Activated effector memory CD4-positive, alpha-beta T cell treated with anti-CD3 and anti-CD28 coated beads, Interleukin-2, amount 50 U/mL, for 16 hours (primary cell): ENCODE measurements around the gene CCDC179.

Experiments
- DNase-seq: peaks from one replicate; pipeline ENCODE4 v3.0.0-alpha.2; 2020

The CCDC179 gene

DNA sequence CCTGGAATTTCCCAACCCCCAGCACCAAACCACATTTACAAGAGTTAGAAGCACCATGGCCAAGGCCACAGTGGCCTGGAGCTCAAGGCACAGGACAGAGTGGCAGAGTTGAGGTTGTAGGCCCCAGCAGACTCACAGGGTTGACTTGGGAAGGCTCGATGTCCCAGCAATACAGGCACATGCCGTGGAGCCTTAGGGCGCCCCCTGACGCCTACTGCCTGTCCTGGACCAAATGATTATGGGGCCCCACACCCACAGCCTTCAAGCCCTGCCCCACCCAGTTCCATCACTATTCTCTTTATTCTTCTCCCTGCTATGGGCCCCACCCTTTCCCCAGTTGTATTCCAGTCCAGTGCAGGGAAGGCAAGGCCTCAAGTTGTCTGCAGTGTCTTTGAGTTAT, at the start of gene CCDC179:
Gene CCDC179, minus strand, starts transcription at position 234 of the 400 bp plus-strand sequence. Its CDS starts 53 bp downstream, at position 181.
- DNase-seq = no peak

DNA sequence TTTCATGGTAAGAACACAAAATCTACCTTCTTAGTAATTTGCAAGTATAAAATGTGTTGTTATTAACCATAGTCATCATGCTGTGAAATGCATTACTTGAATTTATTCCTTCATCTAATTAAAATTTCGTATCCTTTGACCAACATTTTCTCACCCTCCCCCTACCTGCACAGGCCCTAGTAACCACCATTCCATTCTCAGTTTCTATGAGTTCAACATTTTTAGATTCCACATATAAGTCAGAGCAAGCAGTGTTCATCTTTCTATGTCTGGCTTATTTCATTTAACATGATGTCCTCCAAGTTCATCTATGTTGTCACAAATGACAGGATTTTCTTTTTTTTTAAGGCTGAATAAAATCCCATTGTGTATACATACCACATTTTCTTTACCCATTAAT, 43.5 kb upstream of the CCDC179 start:
- DNase-seq = no peak

DNA sequence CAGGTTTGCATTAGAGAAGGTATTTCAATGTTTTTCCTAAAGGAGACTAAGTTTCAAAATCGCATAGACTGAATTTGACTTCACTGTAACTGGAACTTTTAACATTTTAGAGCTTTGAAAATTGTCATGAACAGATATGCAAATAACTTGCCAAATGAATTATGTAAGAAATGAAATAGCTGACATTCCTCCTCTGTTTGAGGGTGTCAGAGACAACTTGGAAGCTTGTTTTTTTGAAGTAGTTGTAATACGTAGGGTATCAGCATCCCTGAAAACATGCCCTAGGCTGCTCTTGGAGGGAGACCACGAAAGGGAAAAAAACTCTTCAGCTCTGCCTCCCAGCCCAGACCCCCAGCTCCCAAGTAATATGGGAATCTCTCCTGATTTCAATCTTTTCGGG, 41.3 kb upstream of the CCDC179 start:
- DNase-seq = no peak

DNA sequence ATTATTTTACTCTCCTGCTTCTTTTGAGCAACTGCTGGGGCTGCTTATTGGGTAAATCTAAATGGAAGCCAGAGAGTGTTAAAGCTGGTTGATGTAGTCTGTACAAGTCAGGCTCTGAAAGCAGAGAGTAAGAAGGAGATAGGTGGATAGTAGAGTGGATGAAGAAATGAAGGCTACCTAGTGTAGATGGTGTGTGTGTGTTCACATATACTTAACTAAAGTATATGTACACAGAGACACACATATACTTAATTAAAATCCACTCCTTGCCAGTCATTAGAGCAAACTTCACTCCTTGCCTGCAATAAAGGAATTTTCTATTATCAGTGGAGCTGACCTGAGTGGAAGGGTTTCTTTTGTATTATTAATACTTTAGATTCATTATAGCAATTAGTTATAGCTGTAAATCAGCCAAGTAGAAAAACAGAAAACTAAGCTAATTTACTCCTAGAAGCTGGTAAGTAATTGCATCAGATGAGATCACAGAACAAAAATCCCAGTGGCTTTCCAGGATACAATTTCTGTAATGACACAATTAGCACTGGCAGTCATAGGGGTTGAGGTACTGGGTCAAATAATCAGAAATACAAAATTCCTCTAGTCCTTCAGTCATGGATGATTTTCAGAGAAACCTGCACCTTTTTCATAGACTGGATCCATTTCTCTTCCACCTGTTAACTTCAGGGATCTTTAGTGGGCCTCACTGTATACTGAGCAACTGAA, 40.7 kb upstream of the CCDC179 start:
- DNase-seq = no peak

DNA sequence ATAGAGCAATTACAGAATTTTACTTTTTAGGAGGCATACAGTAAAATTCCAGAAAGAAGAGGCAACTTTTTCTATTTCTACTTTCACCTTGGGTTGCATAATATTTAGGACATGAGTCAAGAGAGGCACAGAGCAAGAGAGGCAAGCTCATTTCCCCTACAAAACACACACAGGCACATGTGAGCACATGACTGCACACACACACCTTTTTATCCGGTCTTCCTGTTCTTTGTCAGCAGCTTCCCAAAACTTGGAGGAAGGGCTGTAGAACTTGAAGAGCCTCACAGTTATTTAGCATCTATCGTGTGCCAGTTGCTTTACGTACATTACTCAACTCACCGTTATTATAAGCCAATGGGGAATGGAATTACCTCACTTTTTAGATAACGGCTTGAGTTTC, 37.8 kb upstream of the CCDC179 start:
- no peak for DNase-seq

DNA sequence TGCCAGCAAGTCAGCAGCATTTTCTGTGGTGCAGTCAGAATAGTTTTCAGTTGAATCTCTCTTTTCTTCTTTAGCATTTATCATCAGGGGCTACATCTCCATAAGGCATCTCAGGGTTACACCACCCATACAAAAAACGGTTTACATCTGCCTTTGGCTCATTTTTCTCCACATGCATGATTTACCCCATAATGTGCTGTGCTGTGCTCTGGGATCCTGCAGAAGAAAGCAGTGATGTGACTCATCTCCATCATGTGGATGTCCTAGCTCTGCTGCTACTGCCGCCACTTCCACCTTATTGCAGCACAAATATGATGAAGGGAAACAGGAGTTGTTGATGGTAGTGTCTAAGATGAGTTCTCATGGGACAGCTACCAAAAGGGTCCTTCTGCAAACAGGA, 30.0 kb upstream of the CCDC179 start:
- DNase-seq = no peak

DNA sequence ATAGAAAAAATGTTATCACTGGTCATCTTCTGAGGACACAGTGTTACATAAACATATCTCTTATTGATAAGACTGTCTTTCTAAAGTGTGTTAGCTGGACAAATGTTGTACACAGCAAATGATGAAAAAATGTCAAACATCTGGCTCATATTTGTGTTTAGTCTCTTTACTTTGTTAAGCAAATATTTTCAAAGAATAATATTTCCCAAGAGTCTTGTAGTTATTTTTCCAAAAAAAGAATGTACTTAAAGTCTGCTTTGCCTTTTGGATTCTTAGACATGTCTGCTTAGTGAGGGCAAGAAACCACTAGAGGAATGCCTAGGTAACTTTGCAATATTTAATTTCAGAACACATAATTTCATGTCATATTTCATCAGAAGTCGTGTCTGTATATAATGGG, 23.9 kb upstream of the CCDC179 start:
- DNase-seq = no peak

DNA sequence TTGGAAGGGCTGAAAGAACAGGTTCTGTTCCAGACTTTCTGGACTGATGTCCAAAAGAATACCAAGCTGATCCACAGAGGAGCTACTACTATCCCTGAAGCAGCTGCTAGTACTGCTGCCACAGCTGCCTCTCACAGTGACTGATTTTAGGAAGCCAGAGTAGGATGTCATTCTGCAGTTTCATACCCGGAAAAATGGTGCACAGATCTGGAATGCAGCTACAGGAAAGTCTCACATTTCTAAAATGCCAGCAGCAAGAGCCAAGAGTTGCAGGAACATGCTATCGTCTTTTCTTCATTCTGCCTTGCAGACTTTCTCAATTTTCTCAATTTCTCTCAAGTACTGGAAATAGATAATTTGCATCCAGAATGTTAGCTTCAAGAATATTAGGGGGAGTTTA, 19.4 kb upstream of the CCDC179 start:
- no peak for DNase-seq

DNA sequence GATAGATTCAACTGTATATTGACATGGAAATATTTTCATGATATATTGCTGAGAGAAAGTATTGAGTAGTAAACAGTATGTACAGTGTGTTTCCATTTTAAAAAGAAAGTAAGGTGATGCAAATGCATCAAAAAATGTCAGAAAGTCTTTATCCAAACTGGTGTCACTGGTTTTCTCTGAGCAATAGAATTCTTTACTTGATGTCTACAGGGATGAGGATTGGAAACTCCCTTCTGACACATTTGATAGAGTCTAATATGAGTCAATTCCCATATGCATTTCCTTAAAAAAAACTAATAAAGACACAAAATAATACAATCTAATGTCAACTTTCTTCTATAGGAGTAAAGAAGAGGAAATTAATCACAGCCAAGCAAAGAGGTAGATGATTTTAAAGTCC, 18.3 kb upstream of the CCDC179 start:
- no peak for DNase-seq

DNA sequence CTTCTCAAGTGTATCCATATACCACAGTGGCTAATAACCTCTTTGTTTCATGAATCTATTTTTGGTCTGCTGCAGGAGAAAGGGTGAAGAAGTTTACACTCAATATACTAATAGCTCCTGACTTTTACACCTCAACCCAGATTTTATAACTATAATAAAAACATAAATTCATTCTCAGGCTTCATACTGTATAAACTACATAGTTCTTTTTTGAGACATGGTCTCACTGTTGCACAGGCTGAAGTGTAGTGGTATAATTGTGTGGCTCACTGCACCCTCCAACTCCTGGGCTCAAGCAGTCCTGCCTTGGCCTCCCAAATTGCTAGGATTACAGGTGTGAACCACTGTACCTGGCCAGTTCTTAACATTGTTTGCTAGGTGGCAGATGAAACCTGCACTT, 17.8 kb upstream of the CCDC179 start:
- no peak for DNase-seq

DNA sequence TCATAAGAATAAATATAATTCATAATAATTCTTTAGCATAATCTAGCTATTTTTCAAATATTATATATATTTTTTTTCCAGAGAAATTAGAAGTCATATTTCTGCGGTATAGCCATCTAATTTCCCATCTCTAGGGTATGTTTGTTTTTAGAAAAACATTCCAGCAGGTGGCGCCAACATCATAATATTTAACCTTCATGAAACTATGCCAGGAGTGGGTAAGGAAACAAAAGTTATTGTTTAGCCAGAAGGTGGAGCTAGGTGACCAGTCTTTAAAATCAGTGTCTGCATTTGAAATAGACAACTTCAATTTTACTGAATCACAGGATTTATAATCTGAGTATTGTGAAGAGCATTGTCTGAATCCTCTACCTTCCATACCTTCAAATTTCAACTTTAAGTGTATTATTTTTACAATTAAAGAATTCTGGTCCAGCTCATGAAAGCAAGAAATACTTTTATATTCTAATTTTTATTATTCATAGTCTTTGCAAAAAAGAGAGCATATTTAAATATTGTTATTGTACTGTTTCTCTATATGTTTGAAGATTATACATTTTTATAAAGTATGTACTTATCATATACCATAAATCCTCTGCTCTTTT, 15.7 kb upstream of the CCDC179 start:
- DNase-seq = peak; percentile 74

DNA sequence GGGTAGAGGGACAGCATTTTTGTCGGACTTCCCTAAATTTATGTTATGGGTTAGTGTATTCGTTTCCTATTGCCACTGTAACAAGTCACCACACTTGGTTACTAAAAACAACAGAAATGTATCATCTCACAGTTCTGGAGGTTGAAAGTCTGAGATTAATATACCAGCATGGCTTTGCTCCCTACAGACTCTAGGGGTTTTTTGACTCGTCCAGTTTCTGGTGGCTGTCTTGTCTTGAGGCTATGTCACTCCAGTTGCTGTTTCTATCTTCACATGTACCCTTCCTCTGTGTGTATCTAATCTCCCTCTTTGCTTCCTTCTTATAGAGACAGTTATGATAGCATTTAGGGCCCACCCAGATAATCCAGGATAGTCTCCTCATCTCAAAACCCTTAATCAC, 9.1 kb upstream of the CCDC179 start:
- DNase-seq = no peak

DNA sequence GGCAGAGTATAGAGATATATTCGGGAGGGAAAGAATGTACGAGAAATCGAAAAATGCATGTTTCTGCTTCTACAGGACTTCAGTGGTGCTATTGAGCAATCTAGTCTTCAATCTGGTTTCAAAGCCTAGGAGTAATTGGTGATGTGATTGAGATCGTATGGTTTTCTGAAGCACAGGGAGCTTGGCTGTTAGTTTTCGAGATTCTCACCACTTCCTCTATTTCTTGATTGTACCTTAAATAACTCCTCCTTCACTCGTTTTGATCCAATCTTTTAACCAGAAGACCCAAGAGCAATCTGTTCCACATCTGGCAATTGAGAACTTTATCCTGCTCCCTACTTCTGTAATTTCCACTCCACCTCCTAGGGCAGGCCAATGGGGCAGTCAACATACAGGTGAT, 518 bp downstream of the CCDC179 start:
- no peak for DNase-seq

DNA sequence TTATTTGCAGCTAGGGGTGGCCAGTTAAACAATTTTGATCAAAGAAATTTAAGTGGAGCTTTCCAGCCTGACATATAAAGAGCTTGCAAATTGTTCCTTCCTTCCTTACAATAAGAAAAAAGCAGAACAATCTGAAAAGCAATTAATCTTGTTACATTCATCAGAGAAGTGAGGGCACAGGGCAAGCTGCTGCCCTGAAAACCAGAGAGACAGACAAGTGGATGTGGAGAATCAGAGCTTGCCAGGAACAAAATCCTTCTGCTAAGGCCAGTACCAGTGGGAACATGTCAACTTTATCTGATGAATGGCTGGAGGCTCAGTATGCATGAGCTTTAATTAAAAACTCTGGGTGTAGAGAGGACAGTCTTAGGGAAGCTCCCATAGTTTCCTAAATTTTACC, 8.8 kb downstream of the CCDC179 start:
- DNase-seq = no peak

DNA sequence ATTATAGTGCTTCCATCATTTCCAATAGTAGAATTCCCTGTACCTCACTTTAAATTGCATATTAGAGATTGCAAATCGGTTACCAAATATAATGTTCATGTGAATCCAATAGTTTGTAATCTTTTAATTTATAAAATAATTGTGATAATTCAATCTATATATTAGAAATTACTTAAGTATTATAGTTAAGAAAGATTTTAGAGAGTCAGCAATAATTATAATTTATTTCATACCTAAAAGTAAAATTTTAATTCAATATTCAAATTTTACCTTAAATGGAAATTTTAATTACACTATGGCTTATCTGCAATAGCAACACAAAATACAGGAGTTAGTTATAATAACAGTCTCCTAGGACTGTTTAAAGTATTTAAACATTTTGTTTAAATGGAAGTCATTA, 13.5 kb downstream of the CCDC179 start:
- DNase-seq = no peak

DNA sequence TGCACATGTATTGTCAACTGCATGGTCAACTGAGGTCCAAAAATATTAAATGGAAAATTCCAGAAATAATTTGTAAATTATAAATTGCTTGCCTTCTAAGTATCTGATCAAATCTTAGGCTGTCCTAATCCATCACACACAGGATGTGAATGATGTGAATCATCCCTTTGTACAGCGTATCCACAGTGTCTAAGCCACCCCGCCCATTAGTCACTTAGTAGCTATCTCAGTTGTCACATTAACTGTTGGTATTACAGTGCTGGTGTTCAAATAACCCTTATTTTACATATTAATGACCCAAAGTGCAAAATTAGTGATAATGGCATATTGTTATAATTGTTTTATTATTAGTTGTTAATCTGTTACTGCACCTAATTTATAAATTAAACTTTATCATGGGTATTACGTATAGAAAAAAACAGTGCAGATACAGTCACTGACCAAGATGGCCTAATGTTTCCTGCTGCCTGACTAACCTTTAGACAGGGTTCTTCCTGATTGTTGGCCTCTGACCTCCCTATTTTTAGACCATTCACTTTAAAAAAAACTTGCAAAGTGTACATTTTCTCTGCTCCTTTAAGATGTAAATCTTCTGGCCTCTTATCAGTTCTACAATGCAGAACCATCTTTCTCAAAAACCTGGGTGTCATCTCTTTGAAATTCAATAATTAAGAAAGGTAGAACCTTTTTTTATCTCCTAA, 27.8 kb downstream of the CCDC179 start:
- no peak for DNase-seq

DNA sequence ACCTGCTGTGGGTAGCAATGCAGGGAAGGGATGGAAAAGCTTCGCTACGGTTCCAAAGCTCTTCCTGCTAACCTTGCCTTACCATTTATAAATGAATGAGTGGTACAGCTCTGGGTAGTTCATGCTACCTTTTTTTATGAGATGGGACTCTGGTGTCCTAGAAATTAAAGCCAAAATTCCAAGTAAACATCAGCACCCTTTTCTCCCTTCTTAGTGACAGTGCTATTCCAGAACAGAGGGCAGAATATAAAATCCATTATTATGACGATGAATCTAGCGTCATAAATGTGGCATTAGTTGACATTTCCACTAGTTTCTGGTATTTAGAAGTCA, 30.2 kb downstream of the CCDC179 start:
- no peak for DNase-seq

DNA sequence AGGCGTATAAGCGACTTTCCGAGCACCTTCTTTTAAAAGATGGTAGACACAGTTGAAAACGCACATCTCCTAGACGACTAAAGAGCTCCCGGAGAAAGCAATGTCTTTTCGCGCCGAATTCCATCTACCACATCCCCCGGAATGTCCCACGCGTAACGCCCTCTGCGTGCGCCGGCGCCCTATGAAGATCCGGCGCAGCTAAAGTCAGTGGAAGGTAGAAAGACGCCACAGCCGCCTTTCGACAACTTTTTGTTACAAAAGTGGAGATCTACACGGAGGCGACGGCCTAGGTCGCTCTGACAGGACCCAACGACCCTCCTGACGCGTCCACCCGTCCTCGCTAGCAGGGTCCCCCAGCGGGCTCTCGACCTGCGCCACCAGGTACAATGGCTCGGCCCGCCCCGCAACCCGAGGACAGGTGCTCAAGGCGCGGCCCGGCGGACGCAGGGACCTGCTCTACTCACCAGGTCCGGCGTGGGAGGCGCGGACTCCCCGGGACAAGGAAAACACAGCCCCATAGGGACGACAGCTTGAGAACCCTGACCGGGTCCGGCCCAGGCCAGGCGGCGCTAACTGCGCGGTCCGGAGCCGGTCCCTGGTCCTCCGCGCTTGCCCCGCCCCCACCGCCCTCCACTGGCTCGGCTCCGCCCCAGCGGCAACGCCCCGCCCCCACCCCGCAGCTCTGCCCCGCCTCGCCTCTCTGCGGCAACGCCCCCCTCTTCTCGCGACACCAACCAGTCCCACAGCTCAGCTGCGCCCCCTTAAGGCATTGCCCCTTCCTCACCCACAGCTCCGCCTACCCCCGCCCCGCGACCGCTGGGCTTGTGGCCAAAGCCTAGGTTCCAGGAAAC, 30.8 kb downstream of the CCDC179 start, which contains the start of gene SVIP:
Gene SVIP, minus strand, starts transcription at position 571 of the 851 bp plus-strand sequence. Its CDS starts 53 bp downstream, at position 518.
- peak; percentile 97 for DNase-seq

DNA sequence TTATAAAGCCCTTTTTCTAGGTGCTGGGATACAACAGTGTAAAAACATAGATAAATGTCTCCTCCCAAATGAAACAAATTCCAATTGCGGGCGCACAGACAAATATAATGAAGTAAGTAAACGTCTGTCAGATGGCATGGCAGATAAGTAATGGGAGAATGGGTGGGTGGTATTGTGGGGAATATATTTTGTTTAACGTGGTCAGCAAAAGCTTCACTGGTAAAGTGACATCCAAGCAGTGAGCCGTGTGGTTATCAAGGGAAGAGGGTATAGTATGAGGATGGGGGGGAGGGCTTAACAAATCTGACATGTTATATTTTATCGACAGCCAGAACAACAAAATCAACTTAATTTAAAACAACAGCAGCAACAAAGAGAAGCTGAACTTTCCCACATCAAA, 31.9 kb downstream of the CCDC179 start:
- no peak for DNase-seq

DNA sequence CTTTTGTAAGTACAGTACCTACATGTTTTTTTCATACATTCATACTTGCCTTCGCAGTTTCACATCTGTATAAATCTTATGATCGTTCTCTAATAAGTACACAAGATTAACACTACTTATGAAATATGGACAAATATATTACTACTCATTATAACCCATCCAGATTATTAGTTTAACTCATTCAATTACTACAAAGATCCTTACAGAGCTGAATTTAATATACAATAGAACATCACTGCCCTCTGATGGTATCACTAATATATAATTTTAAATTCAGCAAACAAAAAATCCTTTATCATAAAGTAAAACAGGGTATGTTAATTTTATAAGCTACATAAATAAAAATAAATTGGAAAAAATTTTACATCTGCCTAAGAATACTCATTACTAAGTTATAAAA, 38.1 kb downstream of the CCDC179 start:
- DNase-seq = no peak

DNA sequence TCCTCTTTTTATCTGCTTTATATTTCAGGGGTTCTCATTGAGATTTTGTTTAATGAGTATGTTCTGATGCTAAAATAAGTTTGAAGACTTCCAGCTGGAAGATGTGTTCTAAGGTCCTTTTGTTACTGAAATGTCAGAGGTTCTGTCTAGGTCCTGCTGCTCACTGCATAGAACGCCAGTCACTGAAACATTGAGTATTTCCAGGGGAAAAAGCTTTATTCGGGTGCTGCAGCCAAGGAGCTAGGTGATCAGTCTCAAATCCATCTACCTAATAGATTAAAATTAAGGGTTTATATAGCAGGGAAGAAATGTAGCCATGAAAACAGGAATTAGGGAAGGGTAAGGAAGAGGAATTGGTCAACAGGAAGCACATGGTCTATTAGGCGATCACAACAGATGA, 50.4 kb downstream of the CCDC179 start:
- DNase-seq = no peak

DNA sequence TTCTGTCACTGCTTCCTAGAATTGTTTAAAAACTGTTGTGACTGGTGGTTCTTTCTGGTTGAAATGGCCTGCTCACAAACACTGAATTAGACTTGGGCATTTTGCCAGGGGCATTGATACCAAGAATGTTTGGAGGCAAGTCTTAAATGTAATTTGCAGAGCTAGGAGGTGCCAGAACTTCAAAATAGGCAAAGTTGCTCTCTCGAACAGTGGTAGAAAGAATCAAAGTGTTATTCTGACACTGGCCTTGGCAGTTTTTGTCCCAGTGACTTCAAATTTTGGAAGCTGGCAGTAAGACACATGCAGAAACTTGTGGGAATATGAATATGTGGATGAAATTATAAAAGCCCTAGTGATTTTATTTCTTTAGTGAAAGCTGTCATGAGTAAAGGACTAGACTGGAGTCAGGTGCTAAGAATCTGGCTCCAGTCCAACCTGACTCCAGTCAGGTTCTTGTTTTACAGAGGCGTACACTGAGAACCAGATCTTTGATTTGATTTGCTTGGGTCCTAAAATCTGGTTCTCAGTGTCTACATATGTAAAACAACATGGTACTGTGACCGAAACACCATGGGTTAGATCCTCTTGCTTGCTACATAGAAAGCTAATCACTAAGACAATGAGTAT, 51.6 kb downstream of the CCDC179 start:
- DNase-seq = no peak
